Heart left ventricle (tissue), 13 donors: ENCODE results near the gene TMEM120B.

ENCODE experiments used
- CTCF ChIP-seq, 12 donors: fragments of 200-600 bp; sonication (generic) in 4 of 12; IDR thresholded peaks; one replicate each; pipeline versions ENCODE4 v1.5.0 to v1.8.0; 2018 to 2022; ENCODE audit warnings: antibody characterized with exemption in 12 of 12, mild to moderate bottlenecking in 5 of 12
- POLR2A ChIP-seq, 2 donors: fragments of 450-650 bp; IDR thresholded peaks; one replicate each; pipeline ENCODE4 v1.6.1; 2017; ENCODE audit warnings: antibody characterized with exemption in 2 of 2, mild to moderate bottlenecking in 2 of 2, moderate library complexity in 2 of 2
- donor health status: ischemic (EF 13 %, LVEDD 7.1; RV severe dilation, severe dysfunction).
- donor health status: DM: no; HTN: yes; CAD: no.
- donor health status: DM: no; HTN: no; CAD: no.
- donor health status: ischemic (EF 25% LVEDD 6.9; RV normal size, moderate dysfunction).
- donor health status: ischemic (EF 25% LVEDD 5.7; RV mildly dilated, moderate dysfunction).
- donor health status: ischemic (EF 35%, LVEDD 5.7; RV mildly dilated, moderate dysfunction).
- donor health status: nonischemic (EF 11% LVEDD 7.7; RV severe dilation, severe dysfunction).
- donor health status: DM: yes; HTN: yes; CAD: no.
- donor health status: PGD.
- donor health status: ischemic (EF 29% LVEDD 5.4; RV normal size, mild dysfunction).
- donor health status: nonischemic (EF 23%, LVEDD 6.1; RV moderate dilation, normal function).

- TF ChIP-seq CTCF (IDR thresholded peaks at IDR 0.05) (no peak), POLR2A (IDR thresholded peaks at IDR 0.05) (no peak)
Measured at GRCh38 chr12:121676190-121676589, 36.4 kb upstream of the TMEM120B start.
